Measurements from ENCODE around the gene PIEZO1.

PIEZO1 gene

DNA sequence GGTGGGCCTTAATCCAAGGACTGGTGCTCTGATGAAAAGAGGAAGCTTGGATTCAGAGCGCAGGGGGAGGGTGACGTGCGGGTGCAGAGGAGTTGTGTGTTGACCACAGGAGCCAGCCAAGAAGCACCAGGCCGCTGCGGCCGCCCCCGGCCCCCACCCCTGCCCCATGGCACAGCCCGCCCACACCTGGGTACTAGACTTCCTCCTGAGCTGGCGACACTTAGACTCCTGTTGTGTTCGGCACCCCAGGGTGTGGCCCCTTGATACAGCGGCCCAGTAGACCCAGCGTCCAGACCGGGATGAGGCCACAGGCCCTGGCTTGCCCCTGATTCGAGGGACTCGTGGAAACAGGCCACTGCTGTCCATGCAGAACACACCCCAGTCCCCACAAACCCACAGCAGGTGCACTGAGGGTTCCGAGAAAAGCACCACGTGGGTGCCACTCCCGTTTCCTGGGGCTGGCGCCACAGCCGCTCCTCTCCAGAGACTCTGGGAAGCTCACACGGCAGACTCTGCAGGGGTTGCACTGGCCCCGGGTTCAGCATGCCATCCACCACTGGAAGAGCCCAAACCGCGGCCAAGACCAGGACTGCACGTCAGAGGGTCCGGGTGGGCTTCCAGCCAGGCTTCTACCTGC is 93.0 kb downstream of the PIEZO1 start:
- no peak for DNase-seq
- peaks cover 5% of the 10 kb centered on the region for H3K4me1 Mint-ChIP-seq
- TF ChIP-seq, protein P1, sequence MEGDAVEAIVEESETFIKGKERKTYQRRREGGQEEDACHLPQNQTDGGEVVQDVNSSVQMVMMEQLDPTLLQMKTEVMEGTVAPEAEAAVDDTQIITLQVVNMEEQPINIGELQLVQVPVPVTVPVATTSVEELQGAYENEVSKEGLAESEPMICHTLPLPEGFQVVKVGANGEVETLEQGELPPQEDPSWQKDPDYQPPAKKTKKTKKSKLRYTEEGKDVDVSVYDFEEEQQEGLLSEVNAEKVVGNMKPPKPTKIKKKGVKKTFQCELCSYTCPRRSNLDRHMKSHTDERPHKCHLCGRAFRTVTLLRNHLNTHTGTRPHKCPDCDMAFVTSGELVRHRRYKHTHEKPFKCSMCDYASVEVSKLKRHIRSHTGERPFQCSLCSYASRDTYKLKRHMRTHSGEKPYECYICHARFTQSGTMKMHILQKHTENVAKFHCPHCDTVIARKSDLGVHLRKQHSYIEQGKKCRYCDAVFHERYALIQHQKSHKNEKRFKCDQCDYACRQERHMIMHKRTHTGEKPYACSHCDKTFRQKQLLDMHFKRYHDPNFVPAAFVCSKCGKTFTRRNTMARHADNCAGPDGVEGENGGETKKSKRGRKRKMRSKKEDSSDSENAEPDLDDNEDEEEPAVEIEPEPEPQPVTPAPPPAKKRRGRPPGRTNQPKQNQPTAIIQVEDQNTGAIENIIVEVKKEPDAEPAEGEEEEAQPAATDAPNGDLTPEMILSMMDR (IDR thresholded peaks at IDR 0.05): no peak
- no peaks in the 10 kb centered on the region for H3K36me3 Mint-ChIP-seq (ENCODE audit: low read depth)
- H3K4me3 Mint-ChIP-seq: no peak overlapping the region
- no peak overlapping the region for H3K27ac Mint-ChIP-seq
- H3K27me3 Mint-ChIP-seq (ENCODE audit: low read depth, poor library complexity): peaks cover 48% of the 10 kb centered on the region
- H3K9me3 Mint-ChIP-seq: no peaks in the 10 kb centered on the region

DNA sequence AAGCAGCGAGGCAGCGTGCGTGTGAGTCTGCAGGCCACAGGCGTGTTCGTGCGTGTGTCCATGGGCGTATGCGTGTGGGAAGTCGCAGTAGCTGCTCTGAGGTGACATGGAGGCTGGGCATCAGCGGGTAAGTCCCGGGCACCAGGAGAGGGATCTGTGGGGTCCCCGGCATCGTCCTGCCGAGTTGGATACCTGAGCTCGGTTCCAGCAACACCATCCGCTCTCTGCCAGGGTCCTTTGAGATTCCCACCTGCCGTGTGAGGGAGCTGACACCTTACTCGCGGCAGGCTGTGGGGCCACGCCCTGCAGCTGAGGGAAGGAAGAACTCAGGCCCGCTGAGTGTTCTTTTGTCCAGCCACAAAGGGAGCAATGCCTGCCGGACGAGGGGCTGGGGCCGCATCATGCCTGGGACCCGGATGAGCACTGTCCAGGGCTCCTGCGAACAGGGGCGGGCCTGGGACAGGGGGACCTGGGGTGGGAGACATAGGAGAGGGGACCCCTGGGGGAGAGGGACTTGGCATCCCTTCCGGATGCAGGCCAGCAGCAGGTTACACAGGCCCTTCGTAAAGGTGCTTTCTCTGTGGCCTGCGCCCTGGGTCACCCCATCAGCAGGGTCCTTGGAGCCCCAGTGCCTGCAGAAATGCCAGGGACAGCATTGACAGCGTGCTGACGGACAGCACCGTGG is 93.7 kb downstream of the PIEZO1 start:
- no peaks in the 10 kb centered on the region for H3K9me3 Mint-ChIP-seq
- no peak overlapping the region for H3K4me3 Mint-ChIP-seq
- H3K27ac Mint-ChIP-seq: no peak overlapping the region
- peaks cover 53% of the 10 kb centered on the region for H3K27me3 Mint-ChIP-seq (ENCODE audit: low read depth, poor library complexity)
- H3K36me3 Mint-ChIP-seq (ENCODE audit: low read depth): no peaks in the 10 kb centered on the region
- H3K4me1 Mint-ChIP-seq: peaks cover 5% of the 10 kb centered on the region
- no peak for DNase-seq
- TF ChIP-seq, protein P1 (IDR thresholded peaks at IDR 0.05): no peak

DNA sequence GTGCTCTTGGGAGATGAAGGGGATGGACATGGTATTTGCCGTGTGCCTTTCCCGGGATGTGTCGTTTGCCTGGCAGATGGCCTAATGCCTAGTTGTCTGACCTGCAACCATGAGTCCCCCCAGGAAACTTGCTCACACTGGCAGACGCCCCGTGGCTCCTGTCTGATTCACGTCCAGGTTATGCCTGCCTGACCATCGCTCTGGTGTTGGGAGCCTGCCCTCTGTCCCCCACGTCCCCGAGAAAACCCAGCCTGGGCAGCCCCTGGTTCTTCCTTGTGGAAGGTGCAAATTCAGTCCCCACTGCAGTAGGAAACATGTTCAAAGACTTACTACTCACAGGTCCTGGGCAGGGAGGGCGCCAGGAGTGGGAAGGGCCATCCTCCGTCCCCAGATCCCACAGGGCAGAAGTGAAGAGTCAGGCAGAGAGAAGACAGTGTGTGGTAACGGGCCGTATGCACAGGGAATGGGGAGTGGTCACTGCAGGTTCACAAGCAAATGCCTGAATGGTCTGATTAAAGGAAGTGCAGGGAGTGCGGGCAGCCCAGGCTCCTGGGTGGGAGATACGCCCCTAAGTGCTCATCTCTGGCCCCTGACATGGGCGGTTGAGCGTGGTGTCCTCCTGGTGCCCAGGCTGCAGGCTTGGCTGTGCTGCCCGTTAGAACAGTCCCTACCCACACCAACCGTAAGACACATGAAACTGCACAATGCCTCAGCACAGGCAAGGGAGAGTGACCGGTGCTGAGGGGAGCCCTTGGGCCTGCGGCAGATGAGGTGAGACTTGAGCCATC is 94.5 kb downstream of the PIEZO1 start:
- no peak for DNase-seq
- Mint-ChIP-seq H3K9me3 (no peaks in the 10 kb centered on the region), H3K27ac (no peak overlapping the region), H3K4me3 (no peak overlapping the region), H3K36me3 (ENCODE audit: low read depth) (no peaks in the 10 kb centered on the region), H3K4me1 (peaks cover 5% of the 10 kb centered on the region), H3K27me3 (ENCODE audit: low read depth, poor library complexity) (peaks cover 60% of the 10 kb centered on the region)
- TF ChIP-seq, protein P1 (IDR thresholded peaks at IDR 0.05): no peak

DNA sequence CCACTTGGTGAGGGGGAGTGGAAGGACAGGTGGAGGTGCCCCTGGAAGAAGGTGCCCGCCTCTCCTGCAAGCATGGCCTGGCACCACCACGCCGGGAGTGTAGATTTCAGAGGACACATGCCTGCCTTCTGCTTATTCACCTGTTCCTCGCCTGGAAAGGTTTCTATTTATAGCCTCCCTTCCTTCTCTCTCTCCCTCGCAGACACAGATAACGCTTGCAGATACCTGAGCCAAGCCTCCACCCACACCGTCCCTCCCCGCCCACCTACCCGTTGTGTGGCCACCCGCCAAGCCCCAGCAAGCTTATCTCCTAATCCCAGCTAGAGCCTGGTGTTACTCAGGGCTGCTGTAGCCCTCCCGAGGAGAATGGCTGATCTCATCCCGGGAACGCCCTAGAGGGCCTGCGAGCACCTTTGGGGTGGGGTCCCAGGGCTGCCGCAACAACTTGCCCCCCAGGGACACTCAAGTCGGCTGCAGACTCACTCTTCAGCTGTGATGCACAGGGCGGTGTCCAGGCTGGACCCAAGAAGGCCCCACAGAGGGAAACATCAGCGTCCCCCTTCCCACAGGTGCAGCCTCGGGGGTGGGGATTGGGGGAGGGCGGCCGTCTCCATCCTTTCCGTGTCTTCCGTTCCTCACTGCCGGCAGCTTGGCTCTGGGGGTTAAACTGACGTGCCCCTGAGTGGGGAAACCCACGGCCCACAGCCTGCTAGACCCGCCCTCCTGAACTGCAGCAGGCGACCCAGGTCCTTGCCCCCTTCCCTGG is 96.8 kb downstream of the PIEZO1 start:
- H3K36me3 Mint-ChIP-seq (ENCODE audit: low read depth): no peaks in the 10 kb centered on the region
- H3K4me3 Mint-ChIP-seq: no peak overlapping the region
- no peak for DNase-seq
- H3K9me3 Mint-ChIP-seq: no peaks in the 10 kb centered on the region
- H3K4me1 Mint-ChIP-seq: peaks cover 18% of the 10 kb centered on the region
- TF ChIP-seq, protein P1 (IDR thresholded peaks at IDR 0.05): no peak
- peaks cover 80% of the 10 kb centered on the region for H3K27me3 Mint-ChIP-seq (ENCODE audit: low read depth, poor library complexity)
- H3K27ac Mint-ChIP-seq: no peak overlapping the region

DNA sequence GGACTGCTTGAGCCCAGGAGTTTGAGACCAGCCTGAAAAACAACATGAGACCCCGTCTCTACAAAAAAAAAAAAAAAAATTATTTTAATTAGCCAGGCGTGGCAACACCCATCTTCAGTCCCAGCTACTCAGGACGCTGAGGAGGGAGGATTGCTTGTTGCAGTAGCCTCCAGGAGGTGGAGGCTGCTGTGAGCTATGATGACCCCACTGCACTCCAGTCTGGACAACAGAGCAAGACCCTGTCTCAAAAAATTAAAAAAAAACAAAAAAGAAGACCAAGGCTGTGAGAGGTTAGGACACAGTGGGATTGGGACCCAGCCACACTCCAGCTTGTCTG is 97.4 kb downstream of the PIEZO1 start:
- no peak overlapping the region for H3K4me3 Mint-ChIP-seq

More for the DNA sequence above, 97.4 kb downstream of the PIEZO1 start:
- Mint-ChIP-seq H3K9me3 (no peaks in the 10 kb centered on the region), H3K36me3 (ENCODE audit: low read depth) (no peaks in the 10 kb centered on the region), H3K27ac (no peak overlapping the region), H3K27me3 (ENCODE audit: low read depth, poor library complexity) (peaks cover 83% of the 10 kb centered on the region), H3K4me1 (peaks cover 19% of the 10 kb centered on the region)
- no peak for DNase-seq
- TF ChIP-seq, protein P1 (IDR thresholded peaks at IDR 0.05): no peak
